ENCODE measurements around the gene NKAIN2.
"Not testable (repeated sequence)": the region's sequence is repeated elsewhere in the genome, so short reads cannot be mapped to it uniquely, and the experiment has no call there.

Gene NKAIN2

DNA sequence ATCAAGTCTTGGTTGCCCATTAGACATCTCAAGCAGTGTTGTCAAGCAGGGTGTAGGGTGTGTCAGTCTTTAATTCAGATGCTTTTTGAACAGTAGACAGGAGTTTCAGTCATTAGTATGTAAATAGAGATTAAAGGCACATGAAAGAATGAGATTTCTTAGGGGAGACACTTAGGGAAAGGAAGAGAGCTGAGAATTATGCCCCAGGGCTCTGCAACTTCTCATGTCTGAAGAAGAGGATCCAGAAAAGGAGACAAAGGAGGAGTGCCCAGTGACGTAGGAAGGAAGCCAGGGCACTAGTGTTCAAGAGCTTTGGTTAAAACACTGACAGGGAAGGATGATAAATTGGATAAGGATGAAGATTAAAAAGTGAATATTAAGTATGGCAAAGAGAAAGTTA, 569.7 kb downstream of the NKAIN2 start:
- in situ Hi-C loops (cut with HindIII; ENCODE audit: low sequenced_read_pairs), result no loop called here
- no peak overlapping the region for H3K4me3 ChIP-seq (ENCODE audit: low read depth, low read length)
- TF ChIP-seq, protein P1, sequence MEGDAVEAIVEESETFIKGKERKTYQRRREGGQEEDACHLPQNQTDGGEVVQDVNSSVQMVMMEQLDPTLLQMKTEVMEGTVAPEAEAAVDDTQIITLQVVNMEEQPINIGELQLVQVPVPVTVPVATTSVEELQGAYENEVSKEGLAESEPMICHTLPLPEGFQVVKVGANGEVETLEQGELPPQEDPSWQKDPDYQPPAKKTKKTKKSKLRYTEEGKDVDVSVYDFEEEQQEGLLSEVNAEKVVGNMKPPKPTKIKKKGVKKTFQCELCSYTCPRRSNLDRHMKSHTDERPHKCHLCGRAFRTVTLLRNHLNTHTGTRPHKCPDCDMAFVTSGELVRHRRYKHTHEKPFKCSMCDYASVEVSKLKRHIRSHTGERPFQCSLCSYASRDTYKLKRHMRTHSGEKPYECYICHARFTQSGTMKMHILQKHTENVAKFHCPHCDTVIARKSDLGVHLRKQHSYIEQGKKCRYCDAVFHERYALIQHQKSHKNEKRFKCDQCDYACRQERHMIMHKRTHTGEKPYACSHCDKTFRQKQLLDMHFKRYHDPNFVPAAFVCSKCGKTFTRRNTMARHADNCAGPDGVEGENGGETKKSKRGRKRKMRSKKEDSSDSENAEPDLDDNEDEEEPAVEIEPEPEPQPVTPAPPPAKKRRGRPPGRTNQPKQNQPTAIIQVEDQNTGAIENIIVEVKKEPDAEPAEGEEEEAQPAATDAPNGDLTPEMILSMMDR (IDR thresholded peaks at IDR 0.05; ENCODE audit: low read depth, low read length, missing control alignments), result no peak
- DNase-seq (ENCODE audit: low read depth), result no peak

DNA sequence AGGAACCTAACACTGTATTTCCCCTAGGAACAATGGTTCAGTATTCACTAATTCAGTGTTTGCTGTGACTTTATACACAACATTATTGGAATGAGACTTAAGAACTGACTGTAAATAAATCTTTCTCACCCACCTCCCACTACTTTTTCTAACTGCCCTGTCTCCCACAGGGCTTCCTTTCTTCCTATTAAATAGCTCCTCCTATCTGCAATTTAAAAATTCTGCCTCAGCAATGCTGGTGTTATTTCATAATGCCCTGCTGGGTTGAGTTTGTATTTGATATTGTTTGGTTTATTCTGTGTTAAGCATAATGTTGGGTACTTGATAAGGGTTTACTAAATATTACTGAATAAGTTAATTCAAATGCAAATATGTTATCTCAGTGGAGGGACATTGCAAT, 585.5 kb downstream of the NKAIN2 start:
- H3K4me3 ChIP-seq (ENCODE audit: low read depth, low read length), result no peak overlapping the region
- in situ Hi-C loops (cut with HindIII; ENCODE audit: low sequenced_read_pairs), result no loop called here
- DNase-seq (ENCODE audit: low read depth), result no peak
- TF ChIP-seq, protein P1 (IDR thresholded peaks at IDR 0.05; ENCODE audit: low read depth, low read length, missing control alignments), result no peak

DNA sequence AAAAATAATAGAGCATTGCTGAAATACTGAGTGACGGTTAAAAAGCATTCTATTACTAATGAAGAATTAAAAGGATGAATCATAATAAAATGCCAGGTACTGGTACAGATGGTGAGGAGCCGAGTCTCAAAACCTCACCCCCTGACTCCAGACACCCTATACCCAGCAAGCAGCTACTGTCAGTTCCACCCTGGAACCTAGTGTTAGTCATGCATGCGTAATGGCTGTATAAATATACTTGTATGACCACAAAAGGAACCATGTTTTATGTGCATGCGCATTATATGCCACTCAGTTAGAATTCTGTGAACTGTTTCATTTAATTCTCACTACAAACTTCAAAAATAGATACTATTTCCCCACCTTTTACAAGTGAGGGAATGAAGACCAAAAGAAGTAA, 589.9 kb downstream of the NKAIN2 start:
- no peak for DNase-seq (ENCODE audit: low read depth)
- TF ChIP-seq, protein P1 (IDR thresholded peaks at IDR 0.05; ENCODE audit: low read depth, low read length, missing control alignments), result no peak
- in situ Hi-C loops (cut with HindIII; ENCODE audit: low sequenced_read_pairs), result no loop called here

DNA sequence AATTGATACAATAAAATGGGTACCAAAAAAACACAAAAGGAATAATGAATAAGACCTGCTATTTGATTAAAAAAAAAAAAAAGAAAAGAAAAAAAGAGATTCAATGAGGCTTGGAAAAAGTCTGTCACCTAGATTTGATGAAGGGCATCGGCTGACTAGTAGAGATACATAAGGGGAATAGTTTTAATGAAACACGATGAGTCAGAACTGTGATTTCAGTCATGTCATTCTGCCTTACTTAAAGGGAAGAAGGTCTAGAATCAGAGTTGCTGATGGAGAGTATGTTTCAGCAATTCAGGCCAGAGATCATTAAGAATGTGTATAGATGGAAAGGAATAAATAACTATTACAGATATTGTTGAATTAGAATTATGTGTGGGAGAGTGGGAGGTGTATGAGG, 592.7 kb downstream of the NKAIN2 start:
- in situ Hi-C loops (cut with HindIII; ENCODE audit: low sequenced_read_pairs), result no loop called here
- no peak for DNase-seq (ENCODE audit: low read depth)
- TF ChIP-seq, protein P1 (IDR thresholded peaks at IDR 0.05; ENCODE audit: low read depth, low read length, missing control alignments), result no peak
- no peak overlapping the region for H3K4me3 ChIP-seq (ENCODE audit: low read depth, low read length)

More for the DNA sequence above, 589.9 kb downstream of the NKAIN2 start:
- H3K4me3 ChIP-seq (ENCODE audit: low read depth, low read length), result no peak overlapping the region

DNA sequence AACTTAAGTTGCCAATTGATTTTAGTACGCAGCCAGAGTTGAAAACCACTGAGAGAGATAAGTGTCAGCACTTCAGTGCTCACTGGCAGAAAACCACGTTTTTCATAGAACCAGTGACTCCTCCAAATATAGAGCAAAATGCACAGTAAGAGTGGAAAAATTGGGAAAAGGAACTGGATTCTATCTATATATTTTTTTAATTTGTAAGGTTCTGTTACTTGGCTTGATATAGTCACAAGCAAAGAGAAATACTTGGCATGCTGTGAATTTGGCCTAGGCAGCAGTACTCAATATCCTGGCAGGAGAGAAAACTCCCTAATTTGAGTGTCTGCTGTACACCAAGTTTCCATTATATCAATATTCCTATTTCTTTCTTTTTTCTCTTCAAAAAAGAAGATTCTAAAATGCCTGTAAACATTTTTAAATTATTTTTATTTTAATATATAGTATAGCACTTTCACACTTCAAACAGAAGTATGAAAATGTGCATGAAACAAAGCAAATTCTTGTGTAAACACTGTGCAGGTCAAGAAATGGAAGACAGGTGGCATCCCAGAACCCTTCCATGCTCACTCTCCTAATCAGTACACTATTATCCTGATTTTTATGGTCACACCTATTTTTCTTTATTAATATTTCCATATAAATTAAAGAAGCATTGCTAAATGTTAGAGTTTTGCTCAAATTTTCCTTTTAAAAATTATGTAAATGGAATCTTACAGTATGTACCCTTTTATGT, 596.8 kb downstream of the NKAIN2 start:
- TF ChIP-seq, protein P1 (IDR thresholded peaks at IDR 0.05; ENCODE audit: low read depth, low read length, missing control alignments), result peak; percentile 39
- no peak for DNase-seq (ENCODE audit: low read depth)
- in situ Hi-C loops (cut with HindIII; ENCODE audit: low sequenced_read_pairs), result no loop called here
- H3K4me3 ChIP-seq (ENCODE audit: low read depth, low read length), result no peak overlapping the region

DNA sequence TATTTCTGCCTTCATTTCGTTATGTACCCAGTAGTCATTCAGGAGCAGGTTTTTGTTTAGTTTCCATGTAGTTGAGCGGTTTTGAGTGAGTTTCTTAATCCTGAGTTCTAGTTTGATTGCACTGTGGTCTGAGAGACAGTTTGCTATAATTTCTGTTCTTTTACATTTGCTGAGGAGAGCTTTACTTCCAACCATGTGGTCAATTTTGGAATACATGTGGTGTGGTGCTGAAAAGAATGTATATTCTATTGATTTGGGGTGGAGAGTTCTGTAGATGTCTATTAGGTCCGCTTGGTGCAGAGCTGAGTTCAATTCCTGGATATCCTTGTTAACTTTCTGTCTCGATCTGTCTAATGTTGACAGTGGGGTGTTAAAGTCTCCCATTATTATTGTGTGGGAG, 606.8 kb downstream of the NKAIN2 start:
- H3K4me3 ChIP-seq (ENCODE audit: low read depth, low read length); in situ Hi-C loops (cut with HindIII; ENCODE audit: low sequenced_read_pairs); DNase-seq (ENCODE audit: low read depth): not testable (repeated sequence)

DNA sequence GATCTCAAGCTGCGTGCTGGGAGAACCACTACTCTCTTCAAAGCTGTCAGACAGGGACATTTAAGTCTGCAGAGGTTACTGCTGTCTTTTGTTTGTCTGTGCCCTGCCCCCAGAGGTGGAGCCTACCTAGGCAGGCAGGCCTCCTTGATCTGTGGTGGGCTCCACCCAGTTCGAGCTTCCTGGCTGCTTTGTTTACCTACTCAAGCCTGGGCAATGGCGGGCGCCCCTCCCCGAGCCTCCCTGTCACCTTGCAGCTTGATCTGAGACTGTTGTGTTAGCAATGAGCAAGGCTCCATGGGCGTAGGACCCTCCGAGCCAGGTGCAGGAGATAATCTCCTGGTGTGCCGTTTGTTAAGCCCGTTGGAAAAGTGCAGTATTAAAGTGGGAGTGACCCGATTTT, 609.0 kb downstream of the NKAIN2 start:
- H3K4me3 ChIP-seq (ENCODE audit: low read depth, low read length); in situ Hi-C loops (cut with HindIII; ENCODE audit: low sequenced_read_pairs); DNase-seq (ENCODE audit: low read depth): not testable (repeated sequence)
